ENCODE results near the gene PLD5. TPM values are rescaled to one million over a fixed set of nuclear protein-coding genes. Genes with fewer than 3 reads are reported as not detected.

PLD5 gene
- total RNA-seq (0.58 TPM), polyA plus RNA-seq (0.16 TPM)

GRCh38 chr1:242524571-242525359 lies at the start of gene PLD5:
Gene PLD5, minus strand, starts transcription at chr1:242524697.
- H3K27ac ChIP-seq (ENCODE audit: low read depth) = no peak within 1 kb of the TSS
- WGBS = under 1% methylated on average over 77 of the region's 77 CpGs
- H3K36me3 ChIP-seq (ENCODE audit: insufficient read depth) = no peaks in the 10 kb centered on the region
- peak within 1 kb of the TSS; percentile 43 for H3K4me3 ChIP-seq (ENCODE audit: low read depth, low read length)
- no peaks in the 10 kb centered on the region for H3K4me1 ChIP-seq (ENCODE audit: insufficient read depth)
- DNase-seq (ENCODE audit: extremely low spot score) = no peak

- H3K4me1 ChIP-seq (ENCODE audit: insufficient read depth) = no peaks in the 10 kb centered on the region
- no peak overlapping the region for H3K4me3 ChIP-seq (ENCODE audit: low read depth, low read length)
- WGBS = 74% methylated on average over 1 of the region's 1 CpG
- no peak for DNase-seq (ENCODE audit: extremely low spot score)
- H3K27ac ChIP-seq (ENCODE audit: low read depth) = no peak overlapping the region
- no peaks in the 10 kb centered on the region for H3K36me3 ChIP-seq (ENCODE audit: insufficient read depth)
Measured at GRCh38 chr1:242569867-242570266, 45.4 kb upstream of the PLD5 start.

- Histone ChIP-seq H3K4me3 (ENCODE audit: low read depth, low read length) (no peak overlapping the region), H3K36me3 (ENCODE audit: insufficient read depth) (no peaks in the 10 kb centered on the region), H3K27ac (ENCODE audit: low read depth) (no peak overlapping the region), H3K4me1 (ENCODE audit: insufficient read depth) (no peaks in the 10 kb centered on the region)
- DNase-seq (ENCODE audit: extremely low spot score) = no peak
- 88% methylated on average over 9 of the region's 9 CpGs for WGBS
Measured at GRCh38 chr1:242568666-242569065, 44.2 kb upstream of the PLD5 start.

- H3K27ac ChIP-seq (ENCODE audit: low read depth) = no peak overlapping the region
- DNase-seq (ENCODE audit: extremely low spot score) = no peak
- 53% methylated on average over 3 of the region's 3 CpGs for WGBS
- H3K36me3 ChIP-seq (ENCODE audit: insufficient read depth) = no peaks in the 10 kb centered on the region
- no peaks in the 10 kb centered on the region for H3K4me1 ChIP-seq (ENCODE audit: insufficient read depth)
- H3K4me3 ChIP-seq (ENCODE audit: low read depth, low read length) = no peak overlapping the region
Measured at GRCh38 chr1:242567596-242567995, 43.1 kb upstream of the PLD5 start.

GRCh38 chr1:242556759-242557158 lies 32.3 kb upstream of the PLD5 start:
- H3K4me3 ChIP-seq (ENCODE audit: low read depth, low read length) = no peak overlapping the region
- no peak overlapping the region for H3K27ac ChIP-seq (ENCODE audit: low read depth)
- DNase-seq (ENCODE audit: extremely low spot score) = no peak
- H3K36me3 ChIP-seq (ENCODE audit: insufficient read depth) = no peaks in the 10 kb centered on the region
- no peaks in the 10 kb centered on the region for H3K4me1 ChIP-seq (ENCODE audit: insufficient read depth)
- 68% methylated on average over 5 of the region's 5 CpGs for WGBS

GRCh38 chr1:242556276-242556675 lies 31.8 kb upstream of the PLD5 start:
- Histone ChIP-seq H3K4me1 (ENCODE audit: insufficient read depth) (no peaks in the 10 kb centered on the region), H3K36me3 (ENCODE audit: insufficient read depth) (no peaks in the 10 kb centered on the region), H3K27ac (ENCODE audit: low read depth) (no peak overlapping the region), H3K4me3 (ENCODE audit: low read depth, low read length) (no peak overlapping the region)
- no peak for DNase-seq (ENCODE audit: extremely low spot score)

GRCh38 chr1:242554577-242554976 lies 30.1 kb upstream of the PLD5 start:
- H3K4me1 ChIP-seq (ENCODE audit: insufficient read depth) = no peaks in the 10 kb centered on the region
- DNase-seq (ENCODE audit: extremely low spot score) = no peak
- H3K27ac ChIP-seq (ENCODE audit: low read depth) = no peak overlapping the region
- WGBS = 77% methylated on average over 6 of the region's 6 CpGs
- H3K36me3 ChIP-seq (ENCODE audit: insufficient read depth) = no peaks in the 10 kb centered on the region
- no peak overlapping the region for H3K4me3 ChIP-seq (ENCODE audit: low read depth, low read length)

- DNase-seq (ENCODE audit: extremely low spot score) = no peak
- 54% methylated on average over 6 of the region's 6 CpGs for WGBS
- H3K27ac ChIP-seq (ENCODE audit: low read depth) = no peak overlapping the region
- no peaks in the 10 kb centered on the region for H3K4me1 ChIP-seq (ENCODE audit: insufficient read depth)
- no peak overlapping the region for H3K4me3 ChIP-seq (ENCODE audit: low read depth, low read length)
- H3K36me3 ChIP-seq (ENCODE audit: insufficient read depth) = no peaks in the 10 kb centered on the region
Measured at GRCh38 chr1:242546849-242547729, 22.6 kb upstream of the PLD5 start.

DNA sequence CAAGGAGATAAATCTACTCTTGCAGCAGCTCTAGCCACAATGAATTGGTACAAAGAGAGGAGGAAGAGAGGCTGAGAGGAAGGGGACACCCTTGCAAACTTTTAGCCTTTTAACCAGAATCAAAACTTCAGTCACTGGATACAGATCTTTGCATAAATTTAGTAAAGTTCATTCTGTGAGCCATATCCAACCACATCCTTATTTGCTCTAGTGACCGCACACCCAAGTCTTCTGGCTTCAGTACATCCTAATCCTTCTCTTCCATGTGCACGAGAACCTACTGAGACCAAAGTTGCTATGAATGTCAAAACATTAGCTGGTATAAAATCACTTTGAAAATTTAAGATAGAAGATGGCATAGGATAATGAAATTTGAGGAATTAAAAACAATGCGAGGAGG lies 21.9 kb upstream of the PLD5 start:
- Histone ChIP-seq H3K4me1 (ENCODE audit: insufficient read depth) (no peaks in the 10 kb centered on the region), H3K27ac (ENCODE audit: low read depth) (no peak overlapping the region), H3K4me3 (ENCODE audit: low read depth, low read length) (no peak overlapping the region), H3K36me3 (ENCODE audit: insufficient read depth) (no peaks in the 10 kb centered on the region)
- no peak for DNase-seq (ENCODE audit: extremely low spot score)
- WGBS = 85% methylated on average over 3 of the region's 3 CpGs

- DNase-seq (ENCODE audit: extremely low spot score) = no peak
- Histone ChIP-seq H3K4me1 (ENCODE audit: insufficient read depth) (no peaks in the 10 kb centered on the region), H3K36me3 (ENCODE audit: insufficient read depth) (no peaks in the 10 kb centered on the region), H3K4me3 (ENCODE audit: low read depth, low read length) (no peak overlapping the region), H3K27ac (ENCODE audit: low read depth) (no peak overlapping the region)
- 54% methylated on average over 2 of the region's 2 CpGs for WGBS
Measured at GRCh38 chr1:242544071-242544470, 19.6 kb upstream of the PLD5 start.

DNA sequence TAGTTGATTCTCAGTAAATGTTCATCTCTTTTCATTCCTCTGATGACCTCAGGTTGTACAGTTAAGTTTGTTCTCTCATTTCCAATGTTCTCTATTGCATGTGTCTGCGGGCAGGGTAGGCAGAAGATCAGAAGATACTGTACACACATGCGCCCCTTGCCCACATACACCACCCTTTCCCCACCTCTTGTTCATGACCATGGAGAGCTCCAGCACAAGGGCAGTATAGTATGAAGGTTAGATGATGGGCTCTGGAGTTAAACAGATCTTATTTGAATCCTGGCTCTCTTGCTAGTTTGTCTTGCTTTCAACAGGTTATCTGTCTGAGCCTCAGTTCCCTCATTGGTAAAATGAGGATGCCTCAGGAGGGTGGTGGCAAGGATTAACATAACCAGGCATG lies 17.8 kb upstream of the PLD5 start:
- Histone ChIP-seq H3K4me3 (ENCODE audit: low read depth, low read length) (no peak overlapping the region), H3K4me1 (ENCODE audit: insufficient read depth) (no peaks in the 10 kb centered on the region), H3K27ac (ENCODE audit: low read depth) (no peak overlapping the region), H3K36me3 (ENCODE audit: insufficient read depth) (no peaks in the 10 kb centered on the region)
- WGBS = 90% methylated on average over 2 of the region's 2 CpGs
- DNase-seq (ENCODE audit: extremely low spot score) = no peak

DNA sequence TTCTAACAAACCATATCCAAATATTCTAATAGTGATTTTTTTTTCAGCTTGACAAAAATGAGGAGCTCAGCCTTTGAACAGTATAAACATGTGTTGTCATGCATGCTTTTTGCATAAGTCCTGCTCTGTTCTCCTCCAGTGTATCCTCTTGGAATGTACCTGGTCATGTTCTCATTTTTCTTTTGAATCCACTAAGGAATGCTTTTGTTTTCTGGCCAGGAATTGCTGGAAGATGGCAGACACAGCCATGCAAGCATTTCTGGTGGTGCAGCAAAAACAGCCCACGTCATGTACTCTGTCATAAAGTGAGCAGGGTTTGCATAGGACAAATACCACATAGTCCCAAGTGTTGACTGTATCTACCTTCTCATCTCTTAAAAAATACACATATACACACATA lies 11.5 kb upstream of the PLD5 start:
- H3K27ac ChIP-seq (ENCODE audit: low read depth) = no peak overlapping the region
- H3K36me3 ChIP-seq (ENCODE audit: insufficient read depth) = no peaks in the 10 kb centered on the region
- no peaks in the 10 kb centered on the region for H3K4me1 ChIP-seq (ENCODE audit: insufficient read depth)
- WGBS = 32% methylated on average over 1 of the region's 1 CpG
- no peak for DNase-seq (ENCODE audit: extremely low spot score)
- H3K4me3 ChIP-seq (ENCODE audit: low read depth, low read length) = no peak overlapping the region

GRCh38 chr1:242534753-242535152 lies 10.3 kb upstream of the PLD5 start:
- no peak overlapping the region for H3K27ac ChIP-seq (ENCODE audit: low read depth)
- WGBS = 81% methylated on average over 1 of the region's 1 CpG
- no peak for DNase-seq (ENCODE audit: extremely low spot score)

GRCh38 chr1:242530761-242531160 lies 6.3 kb upstream of the PLD5 start:
- H3K4me3 ChIP-seq (ENCODE audit: low read depth, low read length) = no peak overlapping the region
- no peaks in the 10 kb centered on the region for H3K36me3 ChIP-seq (ENCODE audit: insufficient read depth)
- no peak for DNase-seq (ENCODE audit: extremely low spot score)
- 66% methylated on average over 1 of the region's 1 CpG for WGBS
- H3K4me1 ChIP-seq (ENCODE audit: insufficient read depth) = no peaks in the 10 kb centered on the region
- no peak overlapping the region for H3K27ac ChIP-seq (ENCODE audit: low read depth)

More at GRCh38 chr1:242534753-242535152, 10.3 kb upstream of the PLD5 start:
- Histone ChIP-seq H3K4me1 (ENCODE audit: insufficient read depth) (no peaks in the 10 kb centered on the region), H3K4me3 (ENCODE audit: low read depth, low read length) (no peak overlapping the region), H3K36me3 (ENCODE audit: insufficient read depth) (no peaks in the 10 kb centered on the region)
